Kidney glomerular epithelial cell (primary cell): ENCODE data around the gene PPARA.
"Not testable (repeated sequence)": the region's sequence is repeated elsewhere in the genome, so short reads cannot be mapped to it uniquely, and the experiment has no call there.

ENCODE experiments used
- DNase-seq: peaks from one replicate; lab custom pipeline; 2025; lab: John Stamatoyannopoulos, UW

Gene PPARA

GRCh38 chr22:46246178-46246577 lies 95.9 kb downstream of the PPARA start:
- DNase-seq: no peak

- no peak for DNase-seq
Observed at GRCh38 chr22:46247443-46247975, 97.2 kb downstream of the PPARA start.

GRCh38 chr22:46250035-46250782 lies 99.9 kb downstream of the PPARA start, which contains the start of gene CDPF1:
TSS of gene CDPF1 (minus strand) at chr22:46250293. CDS start at chr22:46248284, 2,009 bp downstream.
- DNase-seq: peak; percentile 60

- DNase-seq: no peak
Observed at GRCh38 chr22:46250783-46251125, 100.4 kb downstream of the PPARA start.

- no peak for DNase-seq
Observed at GRCh38 chr22:46251266-46251665, 100.9 kb downstream of the PPARA start.

GRCh38 chr22:46251816-46252380 lies 101.6 kb downstream of the PPARA start:
- no peak for DNase-seq

- DNase-seq: no peak
Observed at GRCh38 chr22:46256358-46256958, 106.1 kb downstream of the PPARA start.

- DNase-seq: no peak
Observed at GRCh38 chr22:46259374-46259773, 109.0 kb downstream of the PPARA start.

- DNase-seq: no peak
Observed at GRCh38 chr22:46260038-46260437, 109.7 kb downstream of the PPARA start.

- DNase-seq: no peak
Observed at GRCh38 chr22:46262449-46263215, 112.3 kb downstream of the PPARA start.

GRCh38 chr22:46263216-46263590 lies 112.9 kb downstream of the PPARA start, which contains the start of gene PKDREJ:
TSS of gene PKDREJ (minus strand) at chr22:46263343. CDS start at chr22:46263322, 21 bp downstream.
- DNase-seq: no peak

- DNase-seq: not testable (repeated sequence)
Observed at GRCh38 chr22:46264520-46264919, 114.2 kb downstream of the PPARA start.

GRCh38 chr22:46265627-46266026 lies 115.3 kb downstream of the PPARA start:
- DNase-seq: not testable (repeated sequence)

GRCh38 chr22:46267431-46268279 lies 117.3 kb downstream of the PPARA start, which contains the start of gene TTC38:
TSS of gene TTC38 (plus strand) at chr22:46268008. CDS start at chr22:46268040, 32 bp downstream.
- peak; percentile 65 for DNase-seq

- DNase-seq: no peak
Observed at GRCh38 chr22:46269564-46269963, 119.2 kb downstream of the PPARA start.

GRCh38 chr22:46272196-46272595 lies 121.9 kb downstream of the PPARA start:
- DNase-seq: no peak

GRCh38 chr22:46272762-46273431 lies 122.6 kb downstream of the PPARA start:
- DNase-seq: no peak

- DNase-seq: no peak
Observed at GRCh38 chr22:46273432-46274148, 123.3 kb downstream of the PPARA start.

- DNase-seq: no peak
Observed at GRCh38 chr22:46274381-46274780, 124.1 kb downstream of the PPARA start.
